H1 (cell line): ENCODE results near the gene ARHGDIB. TPM values are rescaled to one million over a fixed set of nuclear protein-coding genes. Genes with fewer than 3 reads are reported as not detected.

Source experiments
- RNF2 ChIP-seq: fragments of 200-900, 300-1000 bp; sonication (generic); IDR thresholded peaks from 2 replicates; pipeline ENCODE4 v1.7.1; 2016; ENCODE audit warnings: borderline replicate concordance, low read depth, mild to moderate bottlenecking, antibody characterized with exemption, low read length; ENCODE audit not compliant: poor library complexity, severe bottlenecking; ENCODE audit errors: missing control alignments
- polyA plus RNA-seq, 7 experiments: library from polyadenylated mRNA; depleted of rRNA in 3 of 7; stranded (reverse) in 5 of 7; unstranded in 2 of 7; fragments of >200 nt in 5 of 7; fragments of 200-250 nt in 2 of 7; gene quantifications; 1 replicate in 5 of 7; 2 replicates in 1 of 7; 4 replicates in 1 of 7; pipeline versions ENCODE4 v1.2.1 to v1.2.3, GENCODE V29; 2011 to 2013; ENCODE audit warnings: missing spikeins in 2 of 7, mixed read lengths in 2 of 7
- total RNA-seq: library from RNA; stranded (reverse); fragmentation: NEBNext Ultra II Directional; extraction: Animal tissue kit (Norgen Biotek cat#: 25700); gene quantifications from 2 replicates; pipeline ENCODE4 v1.2.1, GENCODE V29; 2021
- TF ChIP-seq, protein P1 (sequence below): fragments of 300-600 bp; sonication (generic); IDR thresholded peaks from 2 replicates; pipeline ENCODE4 v1.7.1; 2012; ENCODE audit warnings: low read length, moderate library complexity, mild to moderate bottlenecking, inconsistent platforms; ENCODE audit not compliant: insufficient replicate concordance

ARHGDIB gene
- total and polyA plus RNA-seq, 2 of the 8 experiments (the other 6 are each of a cell fraction or from before 2014, with no cell fraction given): 0.82 to 1.3 TPM

DNA sequence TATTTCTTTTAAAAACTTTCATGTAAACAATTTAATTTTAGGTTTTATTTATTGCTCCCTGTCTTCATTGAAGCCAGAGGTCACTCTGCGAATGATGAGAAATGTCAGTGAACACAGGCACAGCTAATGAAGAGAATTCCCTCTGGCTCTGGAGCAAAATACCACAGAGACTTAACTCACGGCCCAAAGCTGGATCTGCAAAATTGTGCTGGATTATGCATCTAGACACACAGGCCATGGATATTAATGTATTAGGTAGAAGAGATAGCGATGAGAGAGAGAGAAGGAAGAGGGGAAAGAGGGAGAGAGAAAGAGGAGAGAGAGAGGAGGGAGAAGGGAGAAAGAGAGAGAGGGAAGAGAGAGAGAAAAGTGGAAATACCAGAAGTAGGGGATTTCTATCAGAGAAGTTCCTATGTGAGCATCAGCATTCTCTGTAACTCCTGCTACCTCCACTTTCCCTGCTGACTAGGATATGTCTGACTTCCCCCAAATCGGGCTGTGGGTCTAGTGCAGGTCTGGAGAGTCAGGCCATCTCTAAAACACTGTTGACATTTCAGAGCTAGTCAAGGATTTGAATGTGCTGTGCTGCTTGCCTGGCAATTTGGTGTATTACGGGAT is 3.7 kb downstream of the ARHGDIB start (continued):
- TF ChIP-seq, protein P1, sequence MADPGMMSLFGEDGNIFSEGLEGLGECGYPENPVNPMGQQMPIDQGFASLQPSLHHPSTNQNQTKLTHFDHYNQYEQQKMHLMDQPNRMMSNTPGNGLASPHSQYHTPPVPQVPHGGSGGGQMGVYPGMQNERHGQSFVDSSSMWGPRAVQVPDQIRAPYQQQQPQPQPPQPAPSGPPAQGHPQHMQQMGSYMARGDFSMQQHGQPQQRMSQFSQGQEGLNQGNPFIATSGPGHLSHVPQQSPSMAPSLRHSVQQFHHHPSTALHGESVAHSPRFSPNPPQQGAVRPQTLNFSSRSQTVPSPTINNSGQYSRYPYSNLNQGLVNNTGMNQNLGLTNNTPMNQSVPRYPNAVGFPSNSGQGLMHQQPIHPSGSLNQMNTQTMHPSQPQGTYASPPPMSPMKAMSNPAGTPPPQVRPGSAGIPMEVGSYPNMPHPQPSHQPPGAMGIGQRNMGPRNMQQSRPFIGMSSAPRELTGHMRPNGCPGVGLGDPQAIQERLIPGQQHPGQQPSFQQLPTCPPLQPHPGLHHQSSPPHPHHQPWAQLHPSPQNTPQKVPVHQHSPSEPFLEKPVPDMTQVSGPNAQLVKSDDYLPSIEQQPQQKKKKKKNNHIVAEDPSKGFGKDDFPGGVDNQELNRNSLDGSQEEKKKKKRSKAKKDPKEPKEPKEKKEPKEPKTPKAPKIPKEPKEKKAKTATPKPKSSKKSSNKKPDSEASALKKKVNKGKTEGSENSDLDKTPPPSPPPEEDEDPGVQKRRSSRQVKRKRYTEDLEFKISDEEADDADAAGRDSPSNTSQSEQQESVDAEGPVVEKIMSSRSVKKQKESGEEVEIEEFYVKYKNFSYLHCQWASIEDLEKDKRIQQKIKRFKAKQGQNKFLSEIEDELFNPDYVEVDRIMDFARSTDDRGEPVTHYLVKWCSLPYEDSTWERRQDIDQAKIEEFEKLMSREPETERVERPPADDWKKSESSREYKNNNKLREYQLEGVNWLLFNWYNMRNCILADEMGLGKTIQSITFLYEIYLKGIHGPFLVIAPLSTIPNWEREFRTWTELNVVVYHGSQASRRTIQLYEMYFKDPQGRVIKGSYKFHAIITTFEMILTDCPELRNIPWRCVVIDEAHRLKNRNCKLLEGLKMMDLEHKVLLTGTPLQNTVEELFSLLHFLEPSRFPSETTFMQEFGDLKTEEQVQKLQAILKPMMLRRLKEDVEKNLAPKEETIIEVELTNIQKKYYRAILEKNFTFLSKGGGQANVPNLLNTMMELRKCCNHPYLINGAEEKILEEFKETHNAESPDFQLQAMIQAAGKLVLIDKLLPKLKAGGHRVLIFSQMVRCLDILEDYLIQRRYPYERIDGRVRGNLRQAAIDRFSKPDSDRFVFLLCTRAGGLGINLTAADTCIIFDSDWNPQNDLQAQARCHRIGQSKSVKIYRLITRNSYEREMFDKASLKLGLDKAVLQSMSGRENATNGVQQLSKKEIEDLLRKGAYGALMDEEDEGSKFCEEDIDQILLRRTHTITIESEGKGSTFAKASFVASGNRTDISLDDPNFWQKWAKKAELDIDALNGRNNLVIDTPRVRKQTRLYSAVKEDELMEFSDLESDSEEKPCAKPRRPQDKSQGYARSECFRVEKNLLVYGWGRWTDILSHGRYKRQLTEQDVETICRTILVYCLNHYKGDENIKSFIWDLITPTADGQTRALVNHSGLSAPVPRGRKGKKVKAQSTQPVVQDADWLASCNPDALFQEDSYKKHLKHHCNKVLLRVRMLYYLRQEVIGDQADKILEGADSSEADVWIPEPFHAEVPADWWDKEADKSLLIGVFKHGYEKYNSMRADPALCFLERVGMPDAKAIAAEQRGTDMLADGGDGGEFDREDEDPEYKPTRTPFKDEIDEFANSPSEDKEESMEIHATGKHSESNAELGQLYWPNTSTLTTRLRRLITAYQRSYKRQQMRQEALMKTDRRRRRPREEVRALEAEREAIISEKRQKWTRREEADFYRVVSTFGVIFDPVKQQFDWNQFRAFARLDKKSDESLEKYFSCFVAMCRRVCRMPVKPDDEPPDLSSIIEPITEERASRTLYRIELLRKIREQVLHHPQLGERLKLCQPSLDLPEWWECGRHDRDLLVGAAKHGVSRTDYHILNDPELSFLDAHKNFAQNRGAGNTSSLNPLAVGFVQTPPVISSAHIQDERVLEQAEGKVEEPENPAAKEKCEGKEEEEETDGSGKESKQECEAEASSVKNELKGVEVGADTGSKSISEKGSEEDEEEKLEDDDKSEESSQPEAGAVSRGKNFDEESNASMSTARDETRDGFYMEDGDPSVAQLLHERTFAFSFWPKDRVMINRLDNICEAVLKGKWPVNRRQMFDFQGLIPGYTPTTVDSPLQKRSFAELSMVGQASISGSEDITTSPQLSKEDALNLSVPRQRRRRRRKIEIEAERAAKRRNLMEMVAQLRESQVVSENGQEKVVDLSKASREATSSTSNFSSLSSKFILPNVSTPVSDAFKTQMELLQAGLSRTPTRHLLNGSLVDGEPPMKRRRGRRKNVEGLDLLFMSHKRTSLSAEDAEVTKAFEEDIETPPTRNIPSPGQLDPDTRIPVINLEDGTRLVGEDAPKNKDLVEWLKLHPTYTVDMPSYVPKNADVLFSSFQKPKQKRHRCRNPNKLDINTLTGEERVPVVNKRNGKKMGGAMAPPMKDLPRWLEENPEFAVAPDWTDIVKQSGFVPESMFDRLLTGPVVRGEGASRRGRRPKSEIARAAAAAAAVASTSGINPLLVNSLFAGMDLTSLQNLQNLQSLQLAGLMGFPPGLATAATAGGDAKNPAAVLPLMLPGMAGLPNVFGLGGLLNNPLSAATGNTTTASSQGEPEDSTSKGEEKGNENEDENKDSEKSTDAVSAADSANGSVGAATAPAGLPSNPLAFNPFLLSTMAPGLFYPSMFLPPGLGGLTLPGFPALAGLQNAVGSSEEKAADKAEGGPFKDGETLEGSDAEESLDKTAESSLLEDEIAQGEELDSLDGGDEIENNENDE: no peak
- no peak for TF ChIP-seq RNF2
- TF ChIP-seq, all 59 proteins: peak for 0
